Activated T-cell treated with anti-CD3 and anti-CD28 coated beads for 48 hours (primary cell): ENCODE measurements around the gene ADK.

Experiments used
- DNase-seq: peaks from one replicate; pipeline ENCODE4 v3.0.0-alpha.2; 2020; ENCODE audit warnings: low read depth

Gene ADK

GRCh38 chr10:74363727-74364126 lies 212.7 kb downstream of the ADK start:
- DNase-seq = no peak

- DNase-seq = no peak
Observed at GRCh38 chr10:74365109-74365508, 214.1 kb downstream of the ADK start.

- DNase-seq = no peak
Observed at GRCh38 chr10:74371696-74372095, 220.7 kb downstream of the ADK start.

DNA sequence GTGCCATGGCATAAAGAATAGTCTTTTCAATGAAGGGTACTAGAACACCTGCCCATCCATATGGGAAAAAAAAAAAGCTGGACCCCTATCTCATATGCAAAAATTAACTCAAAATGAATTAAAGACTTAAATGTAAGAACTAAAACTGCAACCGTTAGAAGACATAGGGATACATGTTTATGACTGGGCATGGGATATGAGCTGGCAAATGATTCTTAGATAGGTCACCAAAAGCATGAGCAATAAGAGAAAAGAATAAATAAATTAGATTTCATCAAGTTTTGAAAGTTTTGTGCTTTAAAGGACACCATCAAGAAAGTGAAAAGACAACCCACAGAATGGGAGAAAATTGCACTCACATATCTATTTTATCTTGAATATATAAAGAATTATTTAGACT lies 222.0 kb downstream of the ADK start:
- DNase-seq = no peak

GRCh38 chr10:74377476-74377875 lies 226.5 kb downstream of the ADK start:
- DNase-seq = no peak

DNA sequence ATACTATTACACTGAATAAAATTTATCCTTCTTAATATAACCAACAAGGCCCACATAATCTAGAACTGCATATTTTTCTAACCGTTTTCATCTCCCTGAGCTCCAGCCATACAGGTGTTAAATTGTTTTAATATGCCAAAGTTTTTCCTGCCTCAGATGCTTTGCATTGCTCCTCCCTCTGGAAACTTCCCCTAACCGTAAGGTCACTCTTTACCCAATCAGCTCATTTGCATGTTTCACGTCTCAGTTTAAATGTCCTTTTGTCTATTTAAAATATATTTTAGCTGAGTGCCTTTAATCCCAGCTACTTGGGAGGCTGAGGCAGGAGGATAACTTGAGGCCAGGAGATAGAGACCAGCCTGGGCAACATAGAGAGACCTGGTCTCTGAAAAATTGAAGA lies 228.5 kb downstream of the ADK start:
- no peak for DNase-seq

DNA sequence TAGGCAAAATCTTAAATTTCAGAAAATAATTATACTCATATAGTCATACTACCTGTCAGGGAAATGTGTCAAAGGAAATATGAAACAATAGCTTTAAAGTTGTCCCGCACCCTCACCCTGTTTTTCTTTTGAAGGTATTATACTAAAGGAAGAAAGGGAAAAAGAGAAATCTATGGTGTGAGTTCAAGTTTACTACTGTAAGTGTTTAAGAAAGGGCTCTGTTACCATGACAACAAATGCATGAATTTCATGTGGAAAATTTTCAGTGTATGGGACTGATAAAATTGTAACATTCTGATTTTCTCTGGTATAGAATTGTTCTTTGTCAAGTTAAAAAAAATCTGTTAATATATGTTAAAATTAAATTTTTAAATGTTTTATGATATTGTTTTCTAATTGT lies 229.8 kb downstream of the ADK start:
- no peak for DNase-seq

GRCh38 chr10:74381291-74381853 lies 230.4 kb downstream of the ADK start:
- no peak for DNase-seq

DNA sequence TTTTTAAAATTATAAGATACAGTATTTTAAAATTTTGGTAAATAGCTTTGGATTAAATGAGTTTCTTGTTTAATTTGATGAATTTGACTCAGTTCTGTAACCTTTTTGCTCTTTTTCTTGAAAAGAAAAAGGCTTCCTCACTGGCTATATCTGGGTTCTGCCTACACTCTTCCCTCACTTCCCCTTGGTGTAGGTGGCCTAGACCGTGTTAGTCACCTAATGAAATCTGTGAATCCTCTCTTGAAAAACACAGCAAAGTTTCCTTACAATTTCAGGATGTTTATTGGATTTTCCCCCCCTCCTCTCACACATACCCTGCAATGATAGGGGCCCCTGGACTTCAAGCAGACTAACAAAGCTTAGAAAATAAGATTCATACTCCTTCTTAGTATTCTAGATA lies 231.6 kb downstream of the ADK start:
- DNase-seq = no peak

DNA sequence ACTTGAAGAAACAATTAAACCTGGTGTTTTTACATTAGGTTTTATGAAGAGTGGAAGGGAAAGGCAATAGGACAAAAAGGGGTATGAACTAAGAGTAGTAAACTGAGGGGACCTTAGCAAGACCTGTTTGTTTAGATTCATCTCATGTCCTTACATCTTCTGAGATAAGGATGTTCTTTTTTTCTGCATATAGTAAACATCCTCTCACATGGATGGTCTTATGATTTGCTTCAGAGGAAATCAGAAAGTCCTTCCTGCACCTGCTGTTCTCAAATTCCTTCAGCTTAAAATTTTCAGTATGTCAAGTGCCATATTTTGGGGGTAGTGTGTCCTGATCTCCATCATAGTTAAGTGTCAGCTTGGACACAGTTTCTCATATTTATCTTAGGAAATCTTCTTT lies 232.6 kb downstream of the ADK start:
- DNase-seq = no peak

GRCh38 chr10:74384615-74385183 lies 233.7 kb downstream of the ADK start:
- DNase-seq = no peak

GRCh38 chr10:74388801-74389200 lies 237.8 kb downstream of the ADK start:
- no peak for DNase-seq

GRCh38 chr10:74391786-74392185 lies 240.8 kb downstream of the ADK start:
- DNase-seq = no peak

GRCh38 chr10:74394416-74394969 lies 243.5 kb downstream of the ADK start:
- DNase-seq = no peak

- DNase-seq = no peak
Observed at GRCh38 chr10:74400186-74400585, 249.2 kb downstream of the ADK start.

- DNase-seq = no peak
Observed at GRCh38 chr10:74406006-74406405, 255.0 kb downstream of the ADK start.

DNA sequence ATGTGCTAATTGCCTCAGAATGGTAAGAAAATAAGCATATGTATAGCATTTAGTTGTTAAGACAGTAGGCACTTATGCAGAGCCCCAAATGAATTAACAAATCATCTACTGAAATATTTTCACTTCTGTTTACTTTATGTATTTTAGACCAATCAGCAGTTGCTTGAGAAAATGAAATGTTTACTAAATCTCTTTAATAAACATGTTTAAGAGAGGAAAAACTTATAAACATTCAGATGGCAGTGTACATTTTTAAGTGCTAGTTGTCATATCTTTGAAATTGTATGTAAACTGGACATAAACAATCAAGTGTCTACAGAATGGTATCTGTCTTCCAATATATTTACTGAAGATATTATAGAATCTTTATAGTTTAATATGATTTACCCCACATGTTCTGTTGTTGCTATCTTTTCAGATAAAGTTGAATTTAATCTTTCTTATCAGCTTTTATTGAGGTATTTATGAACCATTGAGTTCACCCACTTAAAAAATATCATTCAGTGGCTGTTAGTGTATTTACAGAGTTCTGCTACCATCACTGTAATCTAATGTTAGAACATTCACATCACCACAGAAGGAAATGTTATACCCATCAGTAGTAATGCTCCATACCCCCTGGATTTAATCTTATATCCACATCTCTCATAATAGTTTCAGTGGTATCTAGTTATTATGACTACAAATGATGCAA lies 264.3 kb downstream of the ADK start:
- no peak for DNase-seq

- no peak for DNase-seq
Observed at GRCh38 chr10:74417397-74417796, 266.4 kb downstream of the ADK start.

DNA sequence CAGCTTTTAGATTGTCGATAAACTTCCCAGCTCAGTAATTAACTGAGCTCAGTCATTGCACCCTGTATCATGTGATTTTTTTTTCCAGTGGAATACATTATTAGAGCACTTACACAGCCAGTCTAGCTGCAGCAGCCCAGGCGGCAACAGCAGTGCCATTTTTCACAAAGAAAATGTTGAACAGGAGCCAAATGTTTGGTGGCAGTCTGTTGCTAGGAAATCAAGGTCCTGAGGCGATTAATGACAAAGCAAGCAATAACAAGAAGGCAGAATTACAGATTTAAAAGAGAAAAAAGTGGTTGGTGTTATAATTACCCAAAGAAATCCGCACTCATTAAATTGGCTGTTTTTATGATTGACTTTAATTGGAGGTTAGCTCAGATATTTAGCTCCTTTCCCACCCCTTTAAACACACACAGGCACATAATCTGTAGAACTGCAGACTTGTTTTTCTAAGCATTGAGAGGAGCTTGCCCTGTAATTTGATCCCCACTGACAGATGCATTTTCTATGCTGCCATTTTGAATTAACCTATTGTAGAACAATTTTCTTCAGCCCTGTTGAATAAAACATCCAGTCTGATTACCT lies 267.4 kb downstream of the ADK start:
- DNase-seq = no peak

DNA sequence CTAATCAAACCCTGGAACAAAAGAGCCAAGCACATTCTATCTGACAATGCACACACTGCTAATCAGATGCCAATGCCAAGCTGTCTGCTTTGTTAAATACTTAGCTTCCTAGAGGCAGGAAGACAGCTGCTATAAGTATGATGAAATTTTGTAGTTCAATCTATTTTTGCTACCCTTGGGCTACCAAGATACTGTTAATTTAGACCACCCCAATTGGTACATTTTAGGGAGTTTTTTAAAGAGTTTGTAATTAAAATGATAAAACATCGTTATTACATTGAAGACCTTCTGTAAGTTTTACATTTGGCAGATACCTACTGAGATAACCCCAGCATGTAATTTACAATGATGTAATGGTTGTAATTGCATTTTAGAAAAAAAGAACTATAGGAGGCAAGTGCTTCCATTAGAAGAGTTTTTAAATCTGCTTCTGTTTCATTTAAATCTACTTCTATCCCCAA lies 268.5 kb downstream of the ADK start:
- no peak for DNase-seq

DNA sequence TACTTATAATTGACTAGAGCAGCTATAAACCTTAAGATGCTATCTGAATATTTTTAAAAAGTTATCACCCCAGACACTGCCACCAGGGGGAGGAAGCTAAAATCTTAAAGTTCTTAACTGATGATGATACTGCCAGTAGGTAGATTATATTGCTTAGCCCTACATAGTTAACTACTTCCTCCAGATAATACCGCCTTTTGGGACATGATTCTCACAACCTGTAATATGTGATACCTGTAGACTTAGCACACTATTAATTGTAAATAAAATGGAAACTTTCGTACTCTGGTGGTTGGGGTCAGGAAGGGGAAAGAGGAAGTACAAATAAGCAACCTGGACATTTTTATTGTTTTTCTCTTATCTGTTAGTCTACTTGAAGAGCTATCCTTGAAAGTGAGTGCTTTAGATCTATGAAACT lies 268.9 kb downstream of the ADK start:
- no peak for DNase-seq

DNA sequence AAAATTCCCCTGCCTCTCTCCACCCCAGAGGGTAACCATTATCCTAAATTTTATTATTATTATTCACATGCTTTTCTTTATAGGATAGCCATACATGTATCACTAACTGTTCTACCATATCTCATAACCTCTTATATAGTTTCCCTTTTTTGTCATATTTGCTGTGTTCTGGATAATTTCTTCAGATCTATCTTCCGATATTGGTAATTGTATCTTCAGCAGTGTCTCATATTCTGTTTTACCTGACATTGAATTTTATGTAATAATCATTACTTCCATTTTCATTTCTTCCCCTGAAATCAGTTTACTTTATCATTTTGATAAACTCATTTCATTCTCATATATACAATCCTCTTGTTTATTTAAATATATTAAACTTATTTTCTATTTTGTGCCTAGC lies 273.5 kb downstream of the ADK start:
- DNase-seq = no peak

DNA sequence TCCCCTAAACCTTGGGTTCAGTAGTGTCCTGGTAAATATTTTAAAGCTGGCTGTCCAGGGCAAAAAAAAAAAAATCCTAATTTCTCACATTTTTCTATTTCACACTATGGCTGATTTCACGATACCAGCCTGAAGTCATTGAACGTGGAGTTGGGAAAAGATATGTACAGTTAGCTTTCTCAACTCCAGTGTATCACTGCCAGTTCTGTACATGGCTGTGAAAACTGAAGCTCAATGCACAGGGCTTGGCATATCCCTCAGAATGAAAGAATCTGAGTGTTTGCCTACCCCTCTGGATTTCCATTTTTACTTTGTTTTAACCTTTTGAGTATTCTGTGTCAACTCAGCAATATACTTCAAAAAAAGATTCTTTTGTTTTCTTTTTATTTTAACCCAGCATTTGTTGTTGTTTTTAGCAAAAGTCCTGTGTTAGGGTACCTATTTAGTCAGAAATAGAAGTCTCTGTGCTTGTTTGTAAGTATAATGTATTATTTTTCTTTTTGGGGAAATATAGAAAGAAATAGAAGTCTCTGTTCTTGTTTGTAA lies 274.5 kb downstream of the ADK start:
- no peak for DNase-seq
